H9 (cell line): ENCODE measurements around the gene CRACR2B. TPM values are rescaled to one million over a fixed set of nuclear protein-coding genes. Genes with fewer than 3 reads are reported as not detected.

Experiments used
- DNase-seq: peaks from one replicate; pipeline ENCODE4 v3.0.0-alpha.2; 2017
- H2AFZ ChIP-seq: one replicate; pipeline ENCODE4 v1.6.1; 2013; ENCODE audit warnings: mild to moderate bottlenecking, low read length, control low read depth, moderate library complexity
- H2AK5ac ChIP-seq: 2 replicates; pipeline ENCODE4 v1.6.1; 2013; ENCODE audit warnings: low read length, control low read depth, mixed read lengths; ENCODE audit not compliant: insufficient read length
- H2BK120ac ChIP-seq: one replicate; pipeline ENCODE4 v1.6.1; 2013; ENCODE audit warnings: low read depth, mild to moderate bottlenecking, low read length, control low read depth, inconsistent platforms; ENCODE audit not compliant: poor library complexity, severe bottlenecking
- H2BK12ac ChIP-seq: 2 replicates; pipeline ENCODE4 v1.6.1; 2013; ENCODE audit warnings: low read length, control low read depth, mixed read lengths, low read depth; ENCODE audit not compliant: insufficient read length
- H2BK15ac ChIP-seq: 2 replicates; pipeline ENCODE4 v1.6.1; 2013; ENCODE audit warnings: low read depth, low read length, control low read depth
- H2BK20ac ChIP-seq: one replicate; pipeline ENCODE4 v1.6.1; 2013; ENCODE audit warnings: low read depth, mild to moderate bottlenecking, low read length, control low read depth, inconsistent platforms; ENCODE audit not compliant: poor library complexity, severe bottlenecking
- H2BK5ac ChIP-seq: 2 replicates; pipeline ENCODE4 v1.6.1; 2013; ENCODE audit warnings: low read length, control low read depth, mixed read lengths; ENCODE audit not compliant: insufficient read length
- H3K14ac ChIP-seq: 2 replicates; pipeline ENCODE4 v1.6.1; 2013; ENCODE audit warnings: low read length, control low read depth; ENCODE audit not compliant: insufficient read depth
- H3K18ac ChIP-seq: 2 replicates; pipeline ENCODE4 v1.6.1; 2013; ENCODE audit warnings: low read depth, mild to moderate bottlenecking, mixed read lengths, low read length, control low read depth; ENCODE audit not compliant: insufficient read length
- H3K23ac ChIP-seq: 2 replicates; pipeline ENCODE4 v1.6.1; 2013; ENCODE audit warnings: low read length, control low read depth, mixed read lengths, low read depth; ENCODE audit not compliant: insufficient read length
- H3K23me2 ChIP-seq: 2 replicates; pipeline ENCODE4 v1.6.1; 2013; ENCODE audit warnings: low read depth, mild to moderate bottlenecking, mixed read lengths, low read length, control low read depth; ENCODE audit not compliant: insufficient read length, poor library complexity, severe bottlenecking
- H3K27ac ChIP-seq: 2 replicates; pipeline ENCODE4 v1.5.1; 2013; ENCODE audit warnings: low read length, control low read depth, mixed read lengths, low read depth; ENCODE audit not compliant: insufficient read length
- H3K27me3 ChIP-seq: 2 replicates; pipeline ENCODE4 v1.6.1; 2013; ENCODE audit warnings: low read length, control low read depth, inconsistent platforms; ENCODE audit not compliant: insufficient read depth
- H3K4ac ChIP-seq: 2 replicates; pipeline ENCODE4 v1.6.1; 2013; ENCODE audit warnings: low read depth, mild to moderate bottlenecking, control low read depth, inconsistent platforms, low read length, moderate library complexity
- H3K4me1 ChIP-seq: 2 replicates; pipeline ENCODE4 v1.6.1; 2013; ENCODE audit warnings: low read length, control low read depth, inconsistent platforms; ENCODE audit not compliant: insufficient read depth
- H3K4me2 ChIP-seq: 2 replicates; pipeline ENCODE4 v1.6.1; 2013; ENCODE audit warnings: low read length, control low read depth, mixed read lengths; ENCODE audit not compliant: insufficient read length, insufficient read depth
- H3K56ac ChIP-seq: 2 replicates; pipeline ENCODE4 v1.6.1; 2013; ENCODE audit warnings: low read depth, mild to moderate bottlenecking, mixed read lengths, low read length, control low read depth; ENCODE audit not compliant: insufficient read length
- H3K79me1 ChIP-seq: 2 replicates; pipeline ENCODE4 v1.6.1; 2013; ENCODE audit warnings: low read depth, mild to moderate bottlenecking, moderate library complexity, low read length, control low read depth, inconsistent platforms; ENCODE audit not compliant: insufficient read depth, poor library complexity, severe bottlenecking
- H3K79me2 ChIP-seq: 2 replicates; pipeline ENCODE4 v1.6.1; 2013; ENCODE audit warnings: low read length, control low read depth, inconsistent platforms; ENCODE audit not compliant: insufficient read depth
- H3K9ac ChIP-seq: 2 replicates; pipeline ENCODE4 v1.6.1; 2013; ENCODE audit warnings: low read length, control low read depth, mixed read lengths; ENCODE audit not compliant: insufficient read length; ENCODE audit errors: extremely low read depth
- H3K9me3 ChIP-seq: one replicate; pipeline ENCODE4 v1.6.1; 2013; ENCODE audit warnings: low read depth, low read length, inconsistent platforms; ENCODE audit not compliant: control insufficient read depth
- H3T11ph ChIP-seq: one replicate; pipeline ENCODE4 v1.6.1; 2013; ENCODE audit warnings: mild to moderate bottlenecking, low read length, control low read depth, inconsistent platforms
- H4K20me1 ChIP-seq: one replicate; pipeline ENCODE4 v1.6.1; 2013; ENCODE audit not compliant: control insufficient read depth, insufficient read length, insufficient read depth
- H4K5ac ChIP-seq: 2 replicates; pipeline ENCODE4 v1.6.1; 2013; ENCODE audit warnings: low read depth, mild to moderate bottlenecking, mixed read lengths, low read length, control low read depth; ENCODE audit not compliant: insufficient read length
- H4K8ac ChIP-seq: replicated peaks from 2 replicates; pipeline ENCODE4 v1.6.1; 2013; ENCODE audit warnings: low read length, control low read depth, mixed read lengths, low read depth; ENCODE audit not compliant: insufficient read length
- H4K91ac ChIP-seq: 2 replicates; pipeline ENCODE4 v1.6.1; 2013; ENCODE audit warnings: low read depth, mild to moderate bottlenecking, moderate library complexity, mixed read lengths, low read length, control low read depth; ENCODE audit not compliant: insufficient read length
- H3K27ac Mint-ChIP-seq, 3 experiments: 2 replicates in 2 of 3; 3 replicates in 1 of 3; pipeline ENCODE4 v1.8.0; 2020 to 2021; ENCODE audit warnings: mixed read lengths in 3 of 3, mild to moderate bottlenecking in 1 of 3, moderate library complexity in 1 of 3
- H3K27me3 Mint-ChIP-seq: 2 replicates; pipeline ENCODE4 v1.8.0; 2021; ENCODE audit warnings: low read depth, mild to moderate bottlenecking, moderate library complexity, mixed read lengths
- H3K36me3 Mint-ChIP-seq, 3 experiments: 2 replicates in 2 of 3; 3 replicates in 1 of 3; pipeline ENCODE4 v1.8.0; 2020 to 2021; ENCODE audit warnings: low read depth in 3 of 3, mixed read lengths in 3 of 3; ENCODE audit not compliant: insufficient read depth in 1 of 3
- H3K4me1 Mint-ChIP-seq, 2 experiments: 2 replicates each; pipeline ENCODE4 v1.8.0; 2020; ENCODE audit warnings: mixed read lengths in 2 of 2
- H3K4me3 Mint-ChIP-seq, 2 experiments: 2 replicates in 1 of 2; 3 replicates in 1 of 2; pipeline ENCODE4 v1.8.0; 2020 to 2021; ENCODE audit warnings: mild to moderate bottlenecking in 2 of 2, mixed read lengths in 2 of 2, moderate library complexity in 1 of 2
- H3K9me3 Mint-ChIP-seq, 2 experiments: 2 replicates in 1 of 2; 3 replicates in 1 of 2; pipeline ENCODE4 v1.8.0; 2020; ENCODE audit warnings: mild to moderate bottlenecking in 2 of 2, mixed read lengths in 2 of 2, moderate library complexity in 1 of 2
- WGBS: extraction: QIAGEN DNeasy Blood & Tissue Kit; methylation state at CpG from one replicate; pipeline ENCODE4 v1.1.7; 2013; ENCODE audit warnings: missing lambda C conversion rate, low lambda C conversion rate, mixed read lengths; ENCODE audit not compliant: insufficient read length; ENCODE audit errors: extremely low coverage; 5-methylcytosine and 5-hydroxymethylcytosine counted together
- total RNA-seq: library from RNA; stranded (reverse); gene quantifications from 2 replicates; pipeline ENCODE4 v1.2.1, GENCODE V29; 2021
- TF ChIP-seq, protein P1 (sequence below): fragments of 200-600 bp; sonication (generic); conservative IDR thresholded peaks from 3 replicates; pipeline ENCODE4 v1.8.0; 2021; ENCODE audit warnings: antibody characterized with exemption, mild to moderate bottlenecking

CRACR2B gene
- total RNA-seq, 1 experiment from 2014 or later, result 29.0 TPM

DNA sequence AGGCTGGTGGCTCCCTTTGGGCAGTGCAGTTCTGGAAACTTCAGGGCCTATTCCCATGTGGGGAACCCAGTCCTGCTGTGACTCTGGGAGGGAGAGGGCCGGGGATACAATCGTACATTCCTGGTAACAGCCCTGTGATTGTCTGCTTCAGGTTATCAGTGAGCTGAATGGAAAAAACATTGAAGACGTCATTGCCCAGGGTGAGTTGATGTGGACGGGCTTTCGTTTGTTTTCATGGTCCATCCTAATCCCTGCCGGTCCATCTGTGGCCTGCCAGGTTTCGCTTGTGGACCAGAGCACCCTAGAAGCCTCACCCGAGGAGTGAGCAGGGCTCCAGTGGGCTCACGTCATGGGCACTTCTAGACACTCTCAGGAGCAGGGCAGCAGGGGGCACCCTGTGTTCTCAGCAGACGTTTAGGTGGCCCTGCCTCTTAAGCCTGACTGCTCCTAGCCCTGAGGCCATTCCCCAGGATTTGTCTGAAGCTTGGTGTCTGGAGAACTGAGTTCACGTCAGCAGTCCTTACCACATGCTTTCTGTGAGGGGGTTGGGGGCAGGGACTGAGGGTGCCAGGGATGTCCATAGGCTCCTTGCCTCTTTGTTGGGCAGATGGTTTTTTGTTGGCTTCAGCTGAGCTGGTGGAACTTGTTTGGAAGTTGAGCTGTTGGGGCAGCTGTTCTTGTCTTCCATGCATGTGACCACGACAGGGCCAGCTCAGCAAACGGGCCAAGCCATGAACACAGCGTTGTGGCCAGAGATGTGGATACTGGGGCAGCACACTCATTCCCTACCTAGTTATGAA, 16.1 kb upstream of the CRACR2B start:
- Histone ChIP-seq H3K4me2 (peak overlapping the region; percentile 57), H2BK120ac (no peak overlapping the region), H4K91ac (no peak overlapping the region), H3K4me1 (no peaks in the 10 kb centered on the region), H2AK5ac (no peak overlapping the region), H4K8ac (no peak overlapping the region), H3K9ac (peak overlapping the region; percentile 61), H3K79me1 (peaks cover 9% of the 10 kb centered on the region), H2BK20ac (no peak overlapping the region), H3K23me2 (peaks cover 12% of the 10 kb centered on the region), H3K23ac (no peak overlapping the region), H3K9me3 (no peaks in the 10 kb centered on the region), H3K27ac (no peak overlapping the region), H2BK5ac (no peak overlapping the region), H2BK12ac (no peak overlapping the region), H3K56ac (no peak overlapping the region), H3K14ac (no peak overlapping the region), H3K18ac (no peak overlapping the region), H2BK15ac (no peak overlapping the region), H4K20me1 (no peaks in the 10 kb centered on the region), H3K4ac (no peak overlapping the region), H3K79me2 (peaks cover 10% of the 10 kb centered on the region; the same call in 1 of the 2 replicates), H3K27me3 (no peaks in the 10 kb centered on the region), H4K5ac (no peak overlapping the region), H2AFZ (no peak overlapping the region), H3T11ph (no peak overlapping the region)
- H3K27ac Mint-ChIP-seq, result peak overlapping the region; percentile 22 to 88 (median 75); a peak in 4 of 7 replicates
- no peaks in the 10 kb centered on the region; the same call in 1 of the 2 replicates for H3K27me3 Mint-ChIP-seq
- H3K4me1 Mint-ChIP-seq, result peaks cover 15 to 32% of the 10 kb centered on the region in 2 experiments
- H3K9me3 Mint-ChIP-seq, result no peaks in the 10 kb centered on the region
- peaks cover 29 to 40% (median 31%) of the 10 kb centered on the region in 3 experiments for H3K36me3 Mint-ChIP-seq
- peak overlapping the region; percentile 91 to 96 for H3K4me3 Mint-ChIP-seq
- TF ChIP-seq, protein P1, sequence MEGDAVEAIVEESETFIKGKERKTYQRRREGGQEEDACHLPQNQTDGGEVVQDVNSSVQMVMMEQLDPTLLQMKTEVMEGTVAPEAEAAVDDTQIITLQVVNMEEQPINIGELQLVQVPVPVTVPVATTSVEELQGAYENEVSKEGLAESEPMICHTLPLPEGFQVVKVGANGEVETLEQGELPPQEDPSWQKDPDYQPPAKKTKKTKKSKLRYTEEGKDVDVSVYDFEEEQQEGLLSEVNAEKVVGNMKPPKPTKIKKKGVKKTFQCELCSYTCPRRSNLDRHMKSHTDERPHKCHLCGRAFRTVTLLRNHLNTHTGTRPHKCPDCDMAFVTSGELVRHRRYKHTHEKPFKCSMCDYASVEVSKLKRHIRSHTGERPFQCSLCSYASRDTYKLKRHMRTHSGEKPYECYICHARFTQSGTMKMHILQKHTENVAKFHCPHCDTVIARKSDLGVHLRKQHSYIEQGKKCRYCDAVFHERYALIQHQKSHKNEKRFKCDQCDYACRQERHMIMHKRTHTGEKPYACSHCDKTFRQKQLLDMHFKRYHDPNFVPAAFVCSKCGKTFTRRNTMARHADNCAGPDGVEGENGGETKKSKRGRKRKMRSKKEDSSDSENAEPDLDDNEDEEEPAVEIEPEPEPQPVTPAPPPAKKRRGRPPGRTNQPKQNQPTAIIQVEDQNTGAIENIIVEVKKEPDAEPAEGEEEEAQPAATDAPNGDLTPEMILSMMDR, result no peak
- no CpG with 5 or more reads among the region's 14 CpGs for WGBS
- no peak for DNase-seq
